HG02798 (cell line): ENCODE measurements around the gene SUGP2.
"Not testable (repeated sequence)": the region's sequence is repeated elsewhere in the genome, so short reads cannot be mapped to it uniquely, and the experiment has no call there.

Experiments used
- ATAC-seq: cut with Tn5 transposase; IDR thresholded peaks from one replicate; pipeline ENCODE4 v1.9.1; 2021; ENCODE audit warnings: mild to moderate bottlenecking; ENCODE audit not compliant: unreplicated experiment, poor library complexity

SUGP2 gene

DNA sequence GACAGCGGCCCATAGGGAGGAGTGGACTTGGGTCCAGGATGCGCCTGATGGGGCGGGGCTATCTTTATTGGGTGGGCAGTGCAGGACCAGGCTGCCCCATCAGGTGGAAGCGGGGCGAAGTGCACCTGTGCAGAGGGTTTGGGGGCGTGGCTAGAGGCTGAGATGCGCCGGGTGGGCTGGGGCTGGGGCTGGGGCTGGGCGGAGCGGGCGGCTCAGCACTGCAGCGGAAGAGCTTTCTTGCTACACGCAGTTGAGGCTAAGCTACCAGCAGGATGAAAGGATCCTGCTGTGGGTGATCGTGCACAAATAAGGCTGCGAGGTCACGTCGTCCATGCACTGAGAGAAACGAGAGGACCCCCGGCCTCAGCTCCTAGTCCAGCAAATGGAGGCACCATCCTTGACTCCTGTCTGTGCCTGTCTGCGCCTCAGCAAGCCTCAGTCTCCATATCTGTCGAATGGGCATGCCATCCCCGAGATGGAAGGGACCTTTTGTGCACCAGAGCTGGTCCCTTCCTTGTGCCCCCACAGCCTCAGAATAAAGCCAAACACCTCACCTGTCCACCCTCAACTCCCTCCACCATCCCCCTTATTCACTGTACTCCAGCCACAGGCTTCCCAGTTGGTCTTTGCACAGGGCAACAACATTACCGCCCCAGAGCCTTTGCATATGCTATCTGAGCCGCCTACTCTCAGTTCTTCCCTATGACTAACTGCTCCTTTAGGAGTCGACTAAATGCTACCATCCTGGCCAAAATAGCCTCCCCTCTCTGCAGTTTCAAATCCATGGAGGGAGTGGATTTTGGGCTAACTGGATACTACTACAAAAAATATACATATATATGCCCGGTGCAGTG is 71.3 kb downstream of the SUGP2 start:
- no peak for ATAC-seq

DNA sequence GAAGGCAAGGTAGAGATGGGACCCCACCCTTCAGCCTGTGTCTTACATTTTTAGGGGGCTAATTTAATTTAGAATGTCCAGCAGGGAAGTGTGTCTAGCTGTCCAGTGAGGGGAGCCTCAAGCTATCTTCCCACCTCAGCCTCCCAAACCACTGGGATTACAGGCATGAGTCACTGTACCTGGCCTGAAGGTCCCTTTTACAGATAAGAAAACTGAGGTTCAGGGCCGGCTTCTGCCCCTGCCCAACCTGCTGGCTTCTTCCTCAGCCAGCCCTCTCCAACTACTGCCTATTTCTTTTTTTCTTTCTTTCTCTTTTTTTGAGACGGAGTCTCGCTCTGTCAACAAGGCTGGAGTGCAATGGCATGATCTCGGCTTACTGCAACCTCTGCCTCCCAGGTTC is 72.9 kb downstream of the SUGP2 start:
- ATAC-seq = no peak

DNA sequence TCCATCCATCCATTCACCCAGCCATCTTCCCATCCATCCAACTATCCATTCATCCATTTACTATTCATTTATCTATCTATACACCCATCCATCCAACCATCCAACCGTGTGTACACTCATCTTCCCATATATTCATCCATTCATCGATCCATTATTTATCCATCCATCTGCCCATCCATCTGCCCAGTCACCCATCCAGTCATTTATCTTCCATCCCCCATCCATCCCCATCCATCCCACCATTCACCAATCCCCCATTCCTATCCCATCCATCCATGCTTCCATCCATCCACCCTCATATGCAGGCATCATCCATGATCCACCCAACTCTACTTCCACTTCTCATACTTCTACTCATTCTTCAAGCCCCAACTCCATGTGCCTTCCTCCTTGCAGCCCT is 78.3 kb downstream of the SUGP2 start:
- no peak for ATAC-seq

DNA sequence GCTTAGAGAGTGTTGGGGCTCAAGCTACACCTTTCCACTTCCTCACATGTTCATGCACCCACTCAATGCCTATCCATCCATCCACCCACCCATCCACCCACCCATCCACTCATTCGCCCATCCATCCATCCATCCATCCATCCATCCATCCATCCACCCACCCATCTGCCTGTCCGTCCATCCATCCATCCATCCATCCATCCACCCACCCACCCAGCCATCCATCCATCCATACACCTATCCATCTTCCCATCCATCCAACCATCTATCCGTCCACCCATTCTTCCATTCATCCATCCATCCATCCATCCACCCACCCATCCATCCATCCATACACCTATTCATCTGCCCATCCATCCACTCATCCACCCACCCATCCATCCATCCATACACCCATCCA is 79.2 kb downstream of the SUGP2 start:
- ATAC-seq = no peak

DNA sequence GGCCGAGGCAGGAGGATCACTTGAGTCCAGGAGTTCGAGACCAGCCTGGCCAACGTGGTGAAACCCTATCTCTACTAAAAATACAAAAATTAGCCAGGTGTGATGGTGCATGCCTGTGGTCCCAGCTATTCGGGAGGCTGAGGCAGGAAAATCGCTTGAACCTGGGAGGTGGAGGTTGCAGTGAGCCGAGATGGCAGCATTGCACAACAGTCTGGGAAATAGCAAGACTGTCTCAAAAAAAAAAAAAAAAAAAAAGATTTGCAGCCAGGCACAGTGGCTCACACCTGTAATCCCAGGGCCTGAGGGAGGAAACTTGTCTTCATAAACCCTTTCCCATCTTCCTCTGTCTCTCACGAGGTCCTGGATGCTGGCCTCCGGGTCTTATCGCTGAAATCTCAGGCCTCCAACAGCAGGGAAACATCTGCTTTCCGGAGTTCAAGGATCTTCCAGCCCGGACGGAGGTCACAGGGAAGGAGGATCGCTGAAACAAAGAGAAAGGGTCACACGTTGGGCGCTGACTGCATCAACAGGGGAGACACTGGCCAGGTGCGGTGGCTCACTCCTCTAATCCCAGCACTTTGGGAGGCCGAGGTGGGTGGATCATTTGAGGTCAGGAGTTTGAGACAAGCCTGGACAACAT is 80.8 kb downstream of the SUGP2 start:
- ATAC-seq = not testable (repeated sequence)

DNA sequence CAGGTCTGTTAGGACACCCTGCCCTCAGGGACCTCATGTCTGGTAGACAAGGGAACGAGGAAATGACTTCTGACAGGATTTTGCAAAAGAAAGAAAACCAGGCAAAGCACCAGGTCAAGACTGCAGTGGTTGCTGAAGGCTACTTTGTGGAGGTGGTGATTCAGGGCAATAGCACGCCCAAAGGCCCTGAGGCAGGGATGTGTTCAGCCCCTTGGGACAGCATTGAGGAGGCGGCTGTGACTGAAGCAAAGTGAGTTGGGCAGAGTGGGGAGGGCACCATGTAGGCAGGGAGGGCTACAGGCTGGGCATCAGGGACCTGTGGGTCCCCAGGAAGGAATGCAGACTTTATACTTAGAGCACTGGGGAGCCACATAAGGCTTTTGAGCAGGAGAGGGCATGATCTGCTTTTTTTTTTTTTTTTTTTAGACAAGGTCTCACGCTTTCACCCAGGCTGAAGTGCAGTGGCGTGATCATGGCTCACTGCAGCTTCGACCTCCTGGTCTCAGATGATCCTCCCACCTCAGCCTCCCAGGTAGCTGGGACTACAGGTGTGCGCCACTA is 81.5 kb downstream of the SUGP2 start:
- no peak for ATAC-seq

DNA sequence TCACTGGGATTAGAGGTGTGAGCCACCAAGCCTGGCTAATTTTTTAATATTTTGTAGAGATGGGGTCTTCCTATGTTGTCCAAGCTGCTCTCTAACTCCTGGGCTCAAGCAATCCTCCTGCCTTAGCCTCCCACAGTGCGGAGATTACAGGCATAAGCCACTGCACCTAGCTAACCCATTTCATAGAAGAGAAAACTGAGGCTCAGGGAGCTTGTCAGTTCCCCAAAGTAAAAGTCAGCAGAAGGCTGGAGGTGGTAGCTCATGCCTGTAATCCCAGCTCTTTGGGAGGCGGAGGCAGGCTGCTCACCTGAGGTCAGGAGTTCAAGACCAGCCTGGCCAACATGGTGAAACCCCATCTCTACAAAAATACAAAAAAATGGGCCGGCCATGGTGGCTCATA is 83.5 kb downstream of the SUGP2 start:
- no peak for ATAC-seq

DNA sequence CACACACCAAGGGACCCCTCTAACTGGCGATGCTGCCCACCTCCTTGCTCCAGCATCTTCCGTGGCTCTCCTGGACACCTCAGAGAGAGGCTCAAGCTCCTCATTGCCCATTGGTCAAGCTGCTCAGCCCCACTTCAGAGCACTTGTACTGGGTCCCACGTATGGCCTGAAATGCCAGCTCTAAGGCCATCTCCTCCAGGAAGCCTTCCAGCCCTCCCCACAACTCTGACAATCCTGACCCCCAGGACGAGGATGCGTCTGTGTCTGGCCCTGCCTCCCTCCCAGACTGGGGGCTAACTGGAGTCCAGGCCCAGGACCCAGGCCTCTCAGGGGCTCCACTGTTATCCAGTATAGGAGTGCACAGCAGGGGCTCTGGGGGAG is 84.4 kb downstream of the SUGP2 start:
- ATAC-seq = no peak

DNA sequence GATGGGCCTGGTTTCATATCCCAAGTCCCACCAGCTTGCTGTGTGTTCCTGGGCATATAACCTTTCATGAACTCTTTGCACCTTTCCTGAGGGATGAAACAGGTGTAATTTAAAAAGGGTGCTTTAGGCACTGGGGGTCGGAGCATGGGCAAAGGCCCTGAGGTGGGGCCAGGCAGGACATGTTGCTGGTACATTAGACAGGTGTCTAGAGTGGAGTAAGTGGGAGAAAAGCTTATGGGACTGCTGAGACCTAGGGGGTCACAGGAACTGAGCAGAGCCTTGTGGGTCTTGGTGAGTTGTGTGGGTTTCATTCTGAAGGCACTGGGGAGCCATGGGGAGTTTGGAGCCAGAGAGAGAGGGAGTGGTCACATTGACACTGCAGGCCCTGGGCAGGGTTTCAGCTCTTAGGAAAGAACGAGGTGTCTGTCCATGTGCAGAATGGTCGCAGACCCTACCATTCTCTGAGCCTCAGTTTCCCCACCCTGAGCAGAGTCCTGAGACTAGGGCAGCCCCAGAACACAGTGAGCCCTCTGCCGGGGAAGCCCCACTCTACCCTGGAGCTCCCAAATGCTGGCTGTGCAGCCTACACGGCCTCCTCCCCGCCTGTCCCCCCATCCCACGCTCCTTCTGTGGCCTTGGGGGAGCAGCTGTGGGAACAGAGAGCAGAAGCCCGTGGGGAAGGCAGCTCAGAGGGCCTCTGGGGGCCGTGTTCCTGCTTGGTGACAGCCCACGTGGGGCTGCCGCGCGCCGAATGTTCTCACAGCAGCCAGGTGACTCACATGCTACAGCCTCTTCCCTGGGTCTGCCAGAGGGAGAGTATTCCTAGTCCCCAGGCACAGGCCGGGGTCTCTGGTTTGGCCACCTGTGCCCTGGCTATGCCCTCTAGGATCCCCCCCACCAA is 85.0 kb downstream of the SUGP2 start:
- no peak for ATAC-seq

DNA sequence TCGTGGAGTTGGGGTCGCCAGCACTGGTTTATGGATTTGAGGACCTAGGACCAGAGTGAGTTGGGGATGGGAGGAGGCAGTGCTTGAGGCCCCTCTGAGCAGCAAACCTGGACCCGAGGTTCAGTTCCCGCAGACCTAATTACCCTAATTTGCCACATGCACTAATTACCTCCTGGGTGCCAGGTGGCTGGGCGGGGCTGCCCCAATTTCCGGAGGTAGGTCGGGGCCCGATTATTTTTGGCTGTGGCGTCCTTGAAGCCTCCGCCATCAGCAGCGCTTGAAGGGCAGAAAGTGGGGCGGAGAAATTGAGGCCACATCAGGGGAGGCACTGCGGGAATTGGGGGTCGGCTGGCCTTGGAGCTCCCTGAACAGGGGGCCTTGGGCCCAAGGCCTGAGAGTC is 86.4 kb downstream of the SUGP2 start:
- no peak for ATAC-seq

DNA sequence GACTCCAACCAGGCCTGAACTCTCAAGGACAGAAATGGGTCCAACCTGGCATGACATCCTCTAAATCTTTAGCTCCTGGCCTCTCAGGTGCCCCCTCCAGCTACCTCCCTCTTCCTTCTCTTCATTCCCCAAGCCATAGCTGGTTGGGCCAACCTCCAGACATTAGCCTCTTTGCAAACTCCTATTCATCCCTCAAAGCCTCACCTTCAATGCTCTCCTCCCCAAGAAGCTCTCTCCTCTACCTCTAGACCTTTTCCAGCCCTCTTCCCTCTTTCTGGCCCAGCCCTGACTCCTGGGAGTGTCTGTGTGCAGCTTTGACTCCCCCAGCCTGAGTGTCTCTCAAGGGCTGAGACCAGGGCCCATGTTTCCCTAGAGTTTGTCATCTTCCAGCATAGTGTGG is 87.0 kb downstream of the SUGP2 start:
- no peak for ATAC-seq

DNA sequence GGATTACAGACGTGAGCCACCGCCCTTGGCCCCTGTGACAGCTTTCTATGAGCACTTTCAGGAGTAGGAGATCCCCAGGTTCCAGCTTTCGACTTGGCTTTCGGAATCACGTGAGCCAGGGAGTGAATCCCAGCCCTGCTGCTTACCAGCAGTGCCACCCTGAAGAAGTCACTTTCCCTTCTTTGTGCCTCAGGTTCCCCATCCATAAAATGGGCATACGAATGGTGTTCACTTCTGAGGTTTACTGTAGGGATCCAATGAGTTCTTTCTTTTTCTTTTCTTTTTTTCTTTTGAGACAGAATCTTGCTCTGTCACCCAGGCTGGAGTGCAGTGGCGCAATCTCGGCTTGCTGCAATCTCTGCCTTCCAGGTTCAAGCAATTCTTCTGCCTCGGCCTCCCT is 88.0 kb downstream of the SUGP2 start:
- ATAC-seq = no peak

DNA sequence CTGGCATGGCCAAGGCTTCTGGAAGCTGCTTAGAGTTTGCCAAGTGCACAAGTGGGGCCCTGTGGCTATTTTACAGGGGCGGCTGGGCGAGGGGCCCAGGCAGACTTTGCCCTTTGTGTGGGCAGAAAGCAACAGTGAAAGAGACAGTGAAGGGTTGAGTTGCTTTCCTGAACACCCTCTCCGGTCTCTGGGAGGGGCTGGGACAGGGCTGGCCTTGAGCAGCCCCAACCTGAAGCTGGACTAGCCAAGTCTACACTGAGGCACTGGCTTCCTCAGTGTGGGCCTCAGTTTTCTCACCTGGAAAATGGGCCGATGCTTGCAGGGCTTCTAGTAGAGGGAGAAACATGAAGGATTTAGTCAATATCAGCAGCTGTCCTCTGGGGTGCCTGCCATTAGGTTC is 89.9 kb downstream of the SUGP2 start:
- ATAC-seq = no peak

DNA sequence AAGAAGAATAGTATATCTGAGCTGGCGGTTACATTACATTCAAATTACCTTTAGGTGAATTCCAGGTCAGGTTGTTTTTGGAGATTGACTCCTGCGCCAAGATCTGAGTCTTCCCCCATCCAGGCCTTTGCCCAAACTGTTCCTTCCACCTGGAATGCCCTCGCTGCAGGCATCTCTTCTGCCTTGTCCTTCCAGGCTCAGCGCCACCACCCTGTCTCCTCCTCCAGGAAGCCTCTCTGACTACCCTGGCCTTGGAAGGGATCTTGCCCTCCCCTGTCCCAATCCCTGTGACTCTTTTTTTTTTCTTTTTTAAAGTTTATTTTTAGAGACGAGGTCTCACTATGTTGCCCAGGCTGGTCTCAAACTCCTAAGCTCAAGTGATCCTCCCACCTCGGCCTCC is 90.6 kb downstream of the SUGP2 start:
- no peak for ATAC-seq

DNA sequence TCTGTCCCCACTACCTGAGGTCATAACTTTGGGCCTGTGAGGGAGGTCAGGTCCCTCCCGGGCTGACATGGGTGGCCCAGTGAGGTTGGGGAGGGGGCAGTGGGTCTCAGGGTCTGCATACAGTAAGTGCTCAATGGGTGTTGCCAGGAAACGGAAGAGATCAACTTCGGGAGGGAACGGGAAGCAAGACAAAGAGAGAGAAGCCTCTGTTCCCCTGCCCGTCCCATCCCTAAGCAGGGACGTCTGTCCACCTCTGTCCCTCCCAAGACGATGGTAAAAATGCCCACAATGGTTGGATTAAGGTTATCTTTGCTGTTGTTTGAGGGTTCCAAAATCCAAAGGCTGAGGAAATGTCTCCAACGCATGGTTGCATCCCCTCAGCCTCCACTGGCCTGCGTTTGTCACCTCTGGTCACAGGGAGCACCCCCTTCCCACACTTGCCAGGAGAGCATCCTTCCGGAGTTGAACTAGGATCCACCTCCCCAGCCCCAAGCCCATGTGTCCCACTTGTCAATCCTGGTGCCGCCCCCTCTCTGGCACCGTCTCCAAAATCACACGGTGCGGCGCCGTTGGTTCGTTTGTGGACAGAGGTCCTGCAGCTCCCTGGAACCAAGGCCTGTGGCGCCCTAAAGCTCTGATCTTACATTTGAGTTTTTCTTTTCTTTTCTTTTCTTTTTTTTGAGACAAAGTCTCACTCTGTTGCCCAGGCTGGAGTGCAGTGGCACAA is 91.5 kb downstream of the SUGP2 start:
- ATAC-seq = no peak
